Dermis blood vessel endothelial cell (primary cell): ENCODE data around the gene DCLK1. TPM values are rescaled to one million over a fixed set of nuclear protein-coding genes. Genes with fewer than 3 reads are reported as not detected.

Source experiments
- DNase-seq: peaks from one replicate; pipeline ENCODE4 v3.0.0; 2010
- total RNA-seq: library from RNA; depleted of rRNA; stranded (reverse); fragments of >200 nt; gene quantifications from 2 replicates; pipeline ENCODE4 v1.2.3, GENCODE V29; 2014

Gene DCLK1
- total RNA-seq: 29.2 and 38.1 TPM in 2 replicates

DNA sequence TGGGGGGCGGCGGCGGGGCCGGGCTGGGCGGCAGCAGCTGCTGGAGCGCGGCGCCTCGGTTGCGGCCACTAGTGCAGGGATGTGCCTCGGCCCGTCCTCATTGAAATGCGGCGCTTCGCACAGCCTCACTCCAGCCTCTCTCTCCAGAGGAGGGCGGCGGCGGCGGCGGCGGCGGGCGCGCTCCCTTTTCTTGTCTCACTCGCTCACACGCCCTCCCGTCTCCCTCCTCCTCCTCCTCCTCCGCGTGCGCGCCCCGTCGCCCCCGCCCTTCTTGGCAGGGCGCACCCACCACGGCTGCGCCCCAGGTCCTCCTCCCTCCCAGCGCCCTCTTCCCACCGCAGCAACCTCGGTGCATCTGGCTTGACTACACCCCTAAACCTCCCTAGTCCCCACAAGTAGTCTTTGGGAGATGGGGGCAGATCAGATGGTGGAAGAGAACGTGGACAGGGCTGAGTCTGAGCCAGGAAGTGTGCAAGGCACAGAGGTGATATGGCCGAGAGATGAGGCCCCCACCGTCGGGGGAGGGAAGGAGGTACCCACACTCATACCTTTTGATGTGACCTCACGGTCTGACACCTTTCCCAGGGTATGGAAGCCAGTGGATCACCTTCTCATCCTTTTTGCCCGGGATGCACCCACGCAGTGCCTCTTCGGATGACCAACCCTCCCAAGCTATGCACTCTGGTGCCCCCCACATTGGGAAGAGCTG lies at the start of gene DCLK1:
DCLK1 (minus strand) TSS at position 161 of the 709 bp plus-strand sequence.
- DNase-seq: no peak

GRCh38 chr13:36175621-36176020 lies 44.4 kb upstream of the DCLK1 start:
- DNase-seq: no peak

DNA sequence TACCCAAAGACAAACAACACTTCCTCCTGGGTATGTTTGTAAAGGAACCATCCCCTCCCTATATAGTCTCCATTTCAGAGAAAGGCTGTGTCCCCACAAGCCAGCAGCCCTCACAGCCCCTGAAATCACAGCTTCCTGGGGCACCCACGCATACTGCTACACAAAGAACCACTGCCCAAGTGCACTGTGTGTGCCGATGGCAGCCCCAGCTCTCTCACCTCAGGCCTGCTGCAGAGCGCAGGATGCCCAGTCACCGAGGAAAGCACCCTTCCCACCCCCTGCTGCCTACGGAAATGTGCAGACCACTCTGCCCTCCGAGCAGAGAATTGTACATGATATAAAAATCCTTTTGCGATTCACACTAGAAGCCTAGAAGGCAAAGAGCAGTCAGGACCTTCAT lies 43.7 kb upstream of the DCLK1 start:
- no peak for DNase-seq

DNA sequence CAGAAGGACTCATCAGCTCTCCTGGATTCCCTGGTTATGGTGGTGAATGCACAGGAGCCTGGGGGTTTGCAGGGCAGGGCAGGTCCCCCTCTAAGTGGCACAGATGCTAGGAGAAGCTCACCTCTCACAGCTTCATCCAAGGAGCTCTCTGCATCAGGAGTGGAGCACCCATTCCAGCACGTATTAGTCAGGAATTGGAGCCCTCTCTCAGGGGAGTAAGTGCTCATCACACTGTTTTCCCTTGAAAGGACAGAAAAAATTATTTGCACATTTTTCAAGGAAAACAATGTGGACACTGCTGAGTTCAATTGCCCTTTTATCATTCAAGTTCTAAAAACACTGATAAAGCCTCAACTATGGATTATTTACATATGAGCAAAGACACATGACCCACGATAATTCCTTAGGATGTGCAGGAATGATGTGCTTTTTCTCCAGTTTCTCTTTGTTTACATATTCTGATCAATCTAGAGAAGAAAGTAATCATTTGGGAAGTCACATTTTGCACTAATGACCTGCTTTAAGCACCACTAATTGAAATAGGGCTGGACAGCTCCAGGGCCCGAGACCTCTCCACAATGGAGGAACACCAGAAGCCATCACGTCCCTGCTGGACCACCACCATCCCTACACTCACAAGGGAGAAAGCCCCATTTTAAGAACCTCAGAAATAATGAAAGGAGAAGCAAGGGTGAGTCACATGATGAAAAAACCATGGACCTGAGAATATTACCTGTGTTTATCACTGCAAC lies 42.6 kb upstream of the DCLK1 start:
- no peak for DNase-seq

- no peak for DNase-seq
These were observed 34.9 kb upstream of the DCLK1 start for GRCh38 chr13:36166046-36166445.

GRCh38 chr13:36163809-36164308 lies 32.7 kb upstream of the DCLK1 start:
- no peak for DNase-seq

DNA sequence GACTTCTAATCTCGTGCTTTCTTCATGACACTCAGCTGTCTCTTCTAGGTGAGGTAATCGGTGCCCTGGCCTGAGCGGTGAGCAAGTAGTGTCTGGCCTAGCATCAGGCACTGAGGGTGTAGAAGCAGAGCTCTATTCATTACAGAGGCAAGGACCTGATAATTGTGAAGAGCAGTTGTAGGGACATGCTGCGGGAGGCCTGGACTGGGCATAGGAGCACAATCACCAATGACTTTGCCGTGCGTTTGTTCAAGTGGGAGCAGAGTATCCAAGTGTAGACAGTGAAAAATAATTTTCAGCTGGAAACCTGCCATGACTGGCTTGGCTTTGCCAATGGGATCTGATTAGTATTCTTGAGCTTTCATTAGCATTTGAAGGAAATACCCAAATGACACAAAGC lies 32.1 kb upstream of the DCLK1 start:
- no peak for DNase-seq

DNA sequence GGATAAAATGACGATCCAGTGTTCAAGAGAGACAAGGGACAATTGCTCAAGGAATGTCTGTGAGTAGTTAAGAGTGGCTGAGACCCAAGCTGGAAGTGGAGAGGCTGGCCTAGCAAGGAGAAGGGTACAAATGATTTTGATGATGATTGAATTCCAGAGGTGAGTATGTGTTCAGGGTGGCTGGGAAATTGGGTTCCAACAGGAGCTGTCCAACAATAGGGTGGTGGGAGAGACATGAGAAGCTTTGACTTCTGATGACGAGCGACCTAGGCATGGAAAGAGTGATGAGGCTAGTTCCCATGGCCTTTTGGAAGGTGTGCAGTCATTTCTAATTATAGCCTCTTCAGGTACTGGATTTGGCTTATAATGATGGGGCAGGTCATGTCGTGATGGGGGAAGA lies 29.1 kb upstream of the DCLK1 start:
- DNase-seq: no peak

GRCh38 chr13:36158611-36159010 lies 27.4 kb upstream of the DCLK1 start:
- DNase-seq: no peak

- DNase-seq: no peak
These were observed 26.3 kb upstream of the DCLK1 start for GRCh38 chr13:36157480-36157879.

DNA sequence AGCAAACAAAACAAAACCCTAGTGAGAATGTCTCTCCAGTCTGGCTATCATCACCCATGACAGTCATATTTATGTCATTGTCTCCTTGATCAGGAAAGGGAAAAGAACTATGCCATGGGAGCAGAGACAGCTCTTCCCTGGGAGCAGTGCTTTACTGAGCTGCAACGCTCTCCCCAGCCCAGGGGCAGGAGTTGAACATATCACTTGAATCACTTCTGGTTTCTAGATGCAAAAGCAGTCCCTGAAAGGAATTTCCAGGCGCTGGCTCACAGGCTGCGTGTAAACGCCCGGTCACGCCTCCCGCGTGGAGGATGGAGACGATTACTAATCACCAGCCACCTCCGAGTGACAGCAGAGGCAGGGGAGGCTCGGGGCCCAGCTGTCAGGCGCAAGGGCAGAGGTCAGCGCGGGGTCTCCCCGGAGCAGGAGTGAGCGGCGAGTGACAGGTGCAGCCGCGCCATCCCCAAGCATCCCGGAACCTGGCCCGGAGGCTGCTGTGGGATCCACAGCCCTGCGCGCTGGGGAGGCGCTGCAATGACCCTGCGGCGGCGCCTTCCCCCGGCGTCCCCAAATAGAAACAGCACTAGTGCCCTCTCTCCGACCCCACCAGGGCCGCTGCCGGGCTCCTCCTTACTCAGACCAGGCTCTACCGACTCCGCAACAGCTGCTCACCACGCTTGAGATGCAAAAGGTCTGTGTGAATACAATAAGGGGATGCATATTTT lies 23.5 kb upstream of the DCLK1 start:
- DNase-seq: no peak

GRCh38 chr13:36151591-36151990 lies 20.4 kb upstream of the DCLK1 start:
- DNase-seq: no peak

GRCh38 chr13:36148446-36148845 lies 17.3 kb upstream of the DCLK1 start:
- DNase-seq: no peak

DNA sequence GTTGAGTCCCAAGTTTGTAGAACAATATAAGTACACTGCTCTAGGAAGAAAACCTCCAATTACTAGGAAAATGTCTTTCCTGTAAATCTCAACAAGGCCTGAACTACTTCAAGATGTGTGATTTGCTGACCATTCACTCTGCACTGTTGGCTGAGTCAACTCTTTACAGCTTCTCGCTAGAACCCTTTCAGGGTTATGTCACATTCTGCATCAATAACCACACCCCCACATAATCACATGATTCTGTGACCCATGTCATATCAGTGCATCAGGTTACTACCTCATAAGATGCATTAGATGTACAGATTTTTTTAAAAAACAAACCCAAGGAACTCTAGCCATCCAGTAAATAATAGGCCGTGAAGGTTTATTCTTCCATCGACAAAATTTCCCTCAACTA lies 16.1 kb upstream of the DCLK1 start:
- no peak for DNase-seq

GRCh38 chr13:36146511-36147269 lies 15.5 kb upstream of the DCLK1 start:
- DNase-seq: no peak

DNA sequence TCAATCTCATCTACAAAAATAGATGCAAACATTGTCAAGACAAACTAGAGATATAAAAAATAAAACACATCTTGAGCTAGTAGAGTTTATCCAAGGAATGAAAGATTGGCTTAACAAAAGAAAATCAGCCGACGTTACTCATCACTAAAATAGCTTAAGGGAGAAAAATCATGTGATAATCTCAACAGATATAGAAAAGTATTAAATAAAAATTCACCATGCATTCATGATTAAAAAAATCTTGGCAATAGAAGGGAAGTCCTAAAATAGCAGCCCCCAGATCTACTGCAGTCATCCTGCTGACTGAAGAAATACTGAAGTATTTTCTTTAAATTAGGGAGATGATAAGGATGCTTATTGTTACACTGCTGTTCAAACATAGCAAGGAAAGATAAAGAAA lies 12.6 kb upstream of the DCLK1 start:
- DNase-seq: no peak

DNA sequence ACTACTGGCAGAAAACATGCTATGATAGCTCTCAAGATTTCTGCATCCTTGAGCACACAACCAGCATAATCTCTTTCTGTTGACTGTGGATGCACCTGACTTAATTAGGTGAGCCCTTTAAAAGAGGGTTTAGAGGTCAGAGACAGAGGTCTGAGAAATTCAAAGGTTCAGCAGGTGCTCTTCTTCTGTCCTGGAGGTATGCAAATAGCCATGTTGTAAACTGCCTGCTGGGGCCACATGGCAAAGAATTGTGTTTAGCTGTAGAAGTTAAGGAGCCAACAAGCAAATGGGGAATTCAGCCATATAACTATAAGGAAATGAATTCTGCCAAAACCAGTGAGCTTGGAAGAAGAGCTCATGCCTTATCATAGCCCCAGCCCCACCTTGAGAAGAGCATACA lies 11.6 kb upstream of the DCLK1 start:
- no peak for DNase-seq

DNA sequence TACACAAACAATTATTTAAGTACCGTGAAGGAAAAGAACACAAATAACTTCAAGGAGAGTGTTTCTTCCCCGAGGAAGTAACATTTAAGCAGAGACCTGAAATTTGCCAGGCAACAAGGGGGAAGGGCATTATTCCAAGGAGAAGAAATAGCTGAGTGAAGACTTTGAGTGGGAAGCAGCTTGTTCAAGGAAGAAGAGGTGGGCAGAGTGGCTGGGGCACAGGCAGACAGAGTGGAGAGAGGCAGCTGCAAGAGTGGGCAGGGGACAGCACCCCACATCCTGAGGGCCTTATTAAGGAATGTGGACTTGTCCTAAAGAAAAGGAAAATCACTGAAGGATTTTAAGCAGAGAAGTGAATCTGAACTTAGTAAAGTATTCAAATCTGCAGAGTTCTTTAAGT lies 4.7 kb upstream of the DCLK1 start:
- DNase-seq: no peak

GRCh38 chr13:36134632-36135031 lies 3.5 kb upstream of the DCLK1 start:
- DNase-seq: no peak

DNA sequence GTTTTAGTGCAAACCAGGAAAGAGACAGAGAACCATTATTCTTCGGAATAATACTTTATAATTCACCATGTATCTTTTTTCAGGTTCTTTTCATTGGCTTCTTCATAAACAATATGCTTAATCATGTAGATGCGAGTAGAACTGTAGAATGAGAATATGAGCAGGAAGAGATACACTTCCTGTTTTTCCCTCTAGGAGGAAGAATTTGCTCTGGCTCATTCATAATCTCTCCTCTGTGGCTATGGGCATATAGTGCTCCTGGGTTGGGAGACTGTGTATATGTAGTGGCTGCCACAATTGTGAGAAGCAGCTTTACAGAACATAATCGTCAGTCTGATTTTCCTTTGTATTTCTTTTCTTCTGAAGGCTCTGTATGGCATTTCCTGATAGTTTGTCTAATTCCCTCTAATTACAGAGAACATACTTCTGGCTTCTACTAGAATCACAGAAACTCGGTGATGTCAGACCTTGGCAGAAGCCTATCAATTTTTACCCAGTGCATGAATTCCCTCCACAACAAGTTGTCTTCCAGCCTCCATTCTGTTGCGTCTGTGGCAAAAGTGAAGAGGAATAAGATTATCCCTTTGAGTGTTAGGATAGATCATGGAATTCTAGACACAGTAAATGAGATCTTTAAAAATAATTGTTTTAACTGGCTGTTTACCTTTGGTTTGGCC lies 2.9 kb upstream of the DCLK1 start:
- no peak for DNase-seq

DNA sequence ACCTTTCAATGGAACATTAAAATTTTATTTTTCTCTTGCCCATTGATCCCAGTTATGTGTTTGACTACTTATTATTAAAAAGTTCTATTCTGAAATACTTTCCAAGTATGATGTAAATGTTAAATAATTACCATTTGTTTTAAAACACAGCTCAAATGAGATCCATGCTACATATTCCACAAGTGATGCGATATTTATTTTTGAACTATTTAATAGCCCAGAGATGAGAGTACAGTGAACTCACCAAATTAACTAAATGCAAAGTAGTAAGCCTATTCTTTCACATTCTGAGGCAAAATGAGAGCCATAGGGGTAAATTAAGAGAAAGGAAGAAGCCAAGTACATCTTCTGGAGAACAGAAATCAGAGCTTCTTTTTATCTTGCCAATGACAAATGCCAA lies 1.2 kb upstream of the DCLK1 start:
- DNase-seq: no peak

- DNase-seq: no peak
These were observed 732 bp upstream of the DCLK1 start for GRCh38 chr13:36131931-36132297.
